Skeletal muscle satellite cell (primary cell): ENCODE data around the gene UVSSA.

Experiments
- H3K27me3 ChIP-seq: 2 replicates; pipeline ENCODE4 v1.7.0; 2013; ENCODE audit warnings: low read length; ENCODE audit not compliant: control insufficient read depth, insufficient read depth
- H3K36me3 ChIP-seq: 2 replicates; pipeline ENCODE4 v1.7.0; 2013; ENCODE audit warnings: mild to moderate bottlenecking, control low read depth, low read length; ENCODE audit not compliant: insufficient read depth
- H3K4me1 ChIP-seq: 2 replicates; pipeline ENCODE4 v1.7.0; 2013; ENCODE audit warnings: low read length; ENCODE audit not compliant: control insufficient read depth, insufficient read depth
- H3K4me2 ChIP-seq: 2 replicates; pipeline ENCODE4 v1.7.0; 2013; ENCODE audit warnings: mild to moderate bottlenecking, low read length
- H3K4me3 ChIP-seq: 2 replicates; pipeline ENCODE4 v1.7.0; 2013; ENCODE audit warnings: low read length
- H3K9ac ChIP-seq: 2 replicates; pipeline ENCODE4 v1.7.0; 2013; ENCODE audit warnings: mild to moderate bottlenecking, low read depth, low read length, moderate library complexity
- H3K9me3 ChIP-seq: replicated peaks from 2 replicates; pipeline ENCODE4 v1.7.0; 2013; ENCODE audit warnings: mild to moderate bottlenecking, control low read depth, low read length

Gene UVSSA

GRCh38 chr4:1400191-1400805 is 53.3 kb downstream of the UVSSA start:
- peaks cover 52% of the 10 kb centered on the region for H3K27me3 ChIP-seq
- no peak overlapping the region for H3K9ac ChIP-seq
- no peak overlapping the region for H3K4me2 ChIP-seq
- no peak overlapping the region for H3K4me3 ChIP-seq
- no peaks in the 10 kb centered on the region for H3K36me3 ChIP-seq
- H3K9me3 ChIP-seq = peaks cover 14% of the 10 kb centered on the region
- no peaks in the 10 kb centered on the region for H3K4me1 ChIP-seq

- H3K4me1 ChIP-seq = no peaks in the 10 kb centered on the region
- no peaks in the 10 kb centered on the region for H3K36me3 ChIP-seq
- peaks cover 14% of the 10 kb centered on the region for H3K9me3 ChIP-seq
- H3K4me2 ChIP-seq = no peak overlapping the region
- no peak overlapping the region for H3K4me3 ChIP-seq
- no peak overlapping the region for H3K9ac ChIP-seq
- peaks cover 57% of the 10 kb centered on the region for H3K27me3 ChIP-seq
Observed at GRCh38 chr4:1400831-1401408, 53.9 kb downstream of the UVSSA start.

- Histone ChIP-seq H3K27me3 (peaks cover 62% of the 10 kb centered on the region), H3K36me3 (no peaks in the 10 kb centered on the region), H3K4me1 (no peaks in the 10 kb centered on the region), H3K9me3 (peaks cover 12% of the 10 kb centered on the region), H3K4me3 (no peak overlapping the region), H3K4me2 (no peak overlapping the region), H3K9ac (no peak overlapping the region)
Observed at GRCh38 chr4:1401409-1402020, 54.5 kb downstream of the UVSSA start.

- H3K4me1 ChIP-seq = no peaks in the 10 kb centered on the region
- H3K4me2 ChIP-seq = no peak overlapping the region
- H3K36me3 ChIP-seq = no peaks in the 10 kb centered on the region
- H3K9ac ChIP-seq = no peak overlapping the region
- peaks cover 8% of the 10 kb centered on the region for H3K9me3 ChIP-seq
- H3K4me3 ChIP-seq = no peak overlapping the region
- peaks cover 67% of the 10 kb centered on the region for H3K27me3 ChIP-seq
Observed at GRCh38 chr4:1402021-1402515, 55.1 kb downstream of the UVSSA start.

- H3K27me3 ChIP-seq = peaks cover 73% of the 10 kb centered on the region
- no peak overlapping the region for H3K4me2 ChIP-seq
- no peaks in the 10 kb centered on the region for H3K4me1 ChIP-seq
- H3K9ac ChIP-seq = no peak overlapping the region
- H3K9me3 ChIP-seq = peaks cover 2% of the 10 kb centered on the region
- no peaks in the 10 kb centered on the region for H3K36me3 ChIP-seq
- no peak overlapping the region for H3K4me3 ChIP-seq
Observed at GRCh38 chr4:1402516-1403091, 55.6 kb downstream of the UVSSA start.

GRCh38 chr4:1403177-1403583 is 56.2 kb downstream of the UVSSA start:
- H3K27me3 ChIP-seq = peaks cover 77% of the 10 kb centered on the region
- no peak overlapping the region for H3K9ac ChIP-seq
- no peaks in the 10 kb centered on the region for H3K4me1 ChIP-seq
- peaks cover 2% of the 10 kb centered on the region for H3K9me3 ChIP-seq
- H3K4me2 ChIP-seq = no peak overlapping the region
- no peak overlapping the region for H3K4me3 ChIP-seq
- H3K36me3 ChIP-seq = no peaks in the 10 kb centered on the region

- Histone ChIP-seq H3K4me2 (peak overlapping the region; percentile 25), H3K9ac (no peak overlapping the region), H3K36me3 (no peaks in the 10 kb centered on the region), H3K27me3 (peaks cover 84% of the 10 kb centered on the region), H3K4me3 (no peak overlapping the region), H3K4me1 (no peaks in the 10 kb centered on the region), H3K9me3 (peaks cover 2% of the 10 kb centered on the region)
Observed at GRCh38 chr4:1403591-1404572, 56.9 kb downstream of the UVSSA start.

- peaks cover 93% of the 10 kb centered on the region for H3K27me3 ChIP-seq
- H3K9me3 ChIP-seq = no peaks in the 10 kb centered on the region
- H3K4me3 ChIP-seq = no peak overlapping the region
- no peaks in the 10 kb centered on the region for H3K4me1 ChIP-seq
- no peaks in the 10 kb centered on the region for H3K36me3 ChIP-seq
- H3K4me2 ChIP-seq = no peak overlapping the region
- no peak overlapping the region for H3K9ac ChIP-seq
Observed at GRCh38 chr4:1404573-1405253, 57.7 kb downstream of the UVSSA start.

- H3K9ac ChIP-seq = no peak overlapping the region
- H3K27me3 ChIP-seq = peaks cover 92% of the 10 kb centered on the region
- H3K4me2 ChIP-seq = no peak overlapping the region
- H3K4me1 ChIP-seq = no peaks in the 10 kb centered on the region
- no peaks in the 10 kb centered on the region for H3K36me3 ChIP-seq
- no peak overlapping the region for H3K4me3 ChIP-seq
- no peaks in the 10 kb centered on the region for H3K9me3 ChIP-seq
Observed at GRCh38 chr4:1405254-1405635, 58.2 kb downstream of the UVSSA start.

- no peak overlapping the region for H3K4me2 ChIP-seq
- peaks cover 90% of the 10 kb centered on the region for H3K27me3 ChIP-seq
- H3K4me1 ChIP-seq = no peaks in the 10 kb centered on the region
- H3K4me3 ChIP-seq = no peak overlapping the region
- no peak overlapping the region for H3K9ac ChIP-seq
- H3K36me3 ChIP-seq = no peaks in the 10 kb centered on the region
- no peaks in the 10 kb centered on the region for H3K9me3 ChIP-seq
Observed at GRCh38 chr4:1405636-1406393, 58.8 kb downstream of the UVSSA start.
